Activated CD8-positive, alpha-beta memory T cell treated with anti-CD3 and anti-CD28 coated beads, Interleukin-2, amount 50 U/mL, for 1 hour (primary cell): ENCODE results near the gene MAN2C1.

Experiments used
- DNase-seq: peaks from one replicate; pipeline ENCODE4 v3.0.0-alpha.2; 2020; ENCODE audit errors: extremely low read depth

The MAN2C1 gene

DNA sequence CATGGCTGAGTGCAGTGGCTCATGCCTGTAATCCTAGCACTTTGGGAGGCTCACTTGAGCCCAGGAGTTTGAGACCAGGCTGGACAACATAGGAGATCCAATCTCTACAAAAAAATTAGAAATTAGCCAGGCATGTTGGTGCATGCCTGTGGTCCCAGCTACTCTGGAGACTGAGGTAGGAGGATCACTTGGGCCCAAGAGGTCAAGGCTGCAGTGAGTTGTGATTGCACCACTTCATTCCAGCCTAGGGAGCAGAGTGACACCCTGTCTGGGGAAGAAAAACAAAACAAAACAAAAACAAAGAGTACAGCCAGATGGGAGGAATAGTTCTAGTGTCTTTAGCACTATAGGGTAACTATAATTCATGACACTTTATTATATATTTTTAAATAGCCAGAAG, 58.7 kb downstream of the MAN2C1 start:
- no peak for DNase-seq

DNA sequence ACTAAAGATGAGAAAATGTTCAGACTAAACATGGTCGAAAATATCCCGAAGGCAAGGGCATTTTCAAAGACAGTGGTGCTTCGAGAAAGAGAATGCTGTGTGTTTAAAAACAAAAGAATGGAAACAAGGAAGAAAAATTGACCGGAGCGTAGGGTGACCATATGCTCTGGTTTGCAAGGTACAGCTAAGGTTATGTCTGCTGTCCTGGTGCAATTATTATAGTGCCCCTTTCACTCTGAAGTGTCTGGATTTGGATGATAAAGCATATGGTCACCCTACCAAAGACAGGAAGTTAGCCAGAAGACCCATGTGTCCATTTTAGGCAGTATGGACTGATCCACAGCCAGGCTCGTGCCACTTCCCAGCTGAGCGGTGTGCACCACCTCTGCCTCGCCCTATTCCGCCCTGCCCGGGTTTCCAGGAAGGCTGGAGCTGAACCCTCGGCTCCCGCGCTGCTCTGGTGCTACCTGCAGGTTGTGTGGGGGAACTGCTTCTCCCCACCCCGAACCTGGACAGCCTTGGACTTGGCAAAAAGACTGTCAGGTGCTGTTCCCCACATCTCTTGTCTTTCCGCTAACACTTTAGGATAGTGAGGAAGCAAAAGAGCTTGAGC, 60.5 kb downstream of the MAN2C1 start:
- no peak for DNase-seq

DNA sequence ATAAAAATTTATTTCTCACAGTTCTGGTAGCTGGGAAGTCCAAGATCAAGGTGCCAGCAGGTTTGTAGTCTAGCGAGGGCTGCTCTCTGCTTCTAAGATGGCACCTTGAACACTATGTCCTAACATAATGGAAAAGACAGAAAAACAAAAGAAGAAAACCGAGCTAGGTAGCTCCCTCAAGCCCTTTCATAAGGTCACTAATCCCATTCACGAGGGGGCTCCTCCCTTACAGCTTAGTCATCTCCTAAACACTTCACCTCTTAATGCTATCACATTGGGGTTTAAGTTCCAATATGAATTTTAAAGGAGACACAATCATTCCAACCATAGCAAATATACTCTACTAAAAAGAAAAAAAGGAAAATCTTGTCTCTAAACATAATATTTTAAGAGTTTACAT, 62.2 kb downstream of the MAN2C1 start:
- DNase-seq: no peak
